HEK293 (cell line): ENCODE measurements around the gene C11orf58.

Source experiments
- CTCF ChIA-PET: fragments of 350-600 bp; formaldehyde crosslinking; extraction: SDS; loops from one replicate; lab custom pipeline; 2021; ENCODE audit warnings: antibody characterized with exemption; lab: Yijun Ruan, JAX
- POLR2A ChIA-PET: fragments of 300-600 bp; formaldehyde crosslinking; extraction: SDS; loops from one replicate; lab custom pipeline; 2020; ENCODE audit warnings: antibody characterized with exemption, inconsistent platforms; lab: Yijun Ruan, JAX
- H3K27ac ChIP-seq: fragments of 200-500 bp; sonication (Bioruptor generic); 2 replicates; pipeline ENCODE4 v1.5.1; 2014; ENCODE audit warnings: low read depth, low read length, control low read depth, inconsistent platforms; ENCODE audit errors: extremely low read depth
- H3K36me3 ChIP-seq, 2 experiments: fragments of 200-500 bp in 1 of 2; sonication (Bioruptor generic) in 1 of 2; 1 replicate in 1 of 2; 2 replicates in 1 of 2; pipeline ENCODE4 v1.5.1; 2014 to 2017; ENCODE audit warnings: inconsistent platforms in 2 of 2, low read length in 2 of 2; ENCODE audit not compliant: control insufficient read depth in 2 of 2, insufficient read depth in 1 of 2
- H3K4me1 ChIP-seq: fragments of 200-500 bp; sonication (Bioruptor generic); 2 replicates; pipeline ENCODE4 v1.5.1; 2014; ENCODE audit warnings: mild to moderate bottlenecking, low read length, inconsistent platforms; ENCODE audit not compliant: control insufficient read depth, insufficient read depth
- H3K4me3 ChIP-seq: 2 replicates; pipeline ENCODE4 v1.5.1; 2011; ENCODE audit warnings: low read depth, mild to moderate bottlenecking, control low read depth, low read length, moderate library complexity
- H3K9me3 ChIP-seq: fragments of 200-500 bp; sonication (Bioruptor generic); 2 replicates; pipeline ENCODE4 v1.5.1; 2014; ENCODE audit warnings: low read depth, low read length, inconsistent platforms; ENCODE audit not compliant: control insufficient read depth, insufficient read depth
- BCL6B ChIP-seq: fragments of 450-650 bp; formaldehyde crosslinking; IDR thresholded peaks from 2 replicates; pipeline ENCODE4 v1.5.1; 2017; ENCODE audit warnings: missing biosample characterization, missing genetic modification characterization
- GFI1B ChIP-seq: fragments of 450-650 bp; formaldehyde crosslinking; IDR thresholded peaks from 2 replicates; pipeline ENCODE4 v1.5.1; 2016; ENCODE audit warnings: missing biosample characterization, missing genetic modification characterization
- TCF7L2 ChIP-seq: IDR thresholded peaks from 2 replicates; pipeline ENCODE4 v1.6.1; 2011; ENCODE audit warnings: low read depth, mild to moderate bottlenecking, inconsistent platforms, low read length, moderate library complexity, borderline replicate concordance
- ZBTB10 ChIP-seq: fragments of 450-650 bp; formaldehyde crosslinking; IDR thresholded peaks from 2 replicates; pipeline ENCODE4 v1.5.1; 2016; ENCODE audit warnings: missing biosample characterization, missing genetic modification characterization
- ZBTB17 ChIP-seq: fragments of 450-650 bp; formaldehyde crosslinking; IDR thresholded peaks from 2 replicates; pipeline ENCODE4 v1.5.1; 2016; ENCODE audit warnings: missing biosample characterization, missing genetic modification characterization
- ZBTB8A ChIP-seq: fragments of 450-650 bp; formaldehyde crosslinking; IDR thresholded peaks from 2 replicates; pipeline ENCODE4 v1.5.1; 2016; ENCODE audit warnings: missing biosample characterization, missing genetic modification characterization
- ZEB2 ChIP-seq: fragments of 450-650 bp; formaldehyde crosslinking; IDR thresholded peaks from 2 replicates; pipeline ENCODE4 v1.5.1; 2016; ENCODE audit warnings: missing biosample characterization, missing genetic modification characterization
- ZFP37 ChIP-seq: fragments of 450-650 bp; formaldehyde crosslinking; IDR thresholded peaks from 2 replicates; pipeline ENCODE4 v1.5.1; 2016; ENCODE audit warnings: missing biosample characterization, missing genetic modification characterization
- ZFP41 ChIP-seq: fragments of 450-650 bp; formaldehyde crosslinking; IDR thresholded peaks from 2 replicates; pipeline ENCODE4 v1.5.1; 2016; ENCODE audit warnings: missing biosample characterization, missing genetic modification characterization, borderline replicate concordance
- ZNF184 ChIP-seq: fragments of 450-650 bp; IDR thresholded peaks from 2 replicates; pipeline ENCODE4 v1.5.1; 2018; ENCODE audit warnings: missing biosample characterization, mild to moderate bottlenecking, missing genetic modification characterization
- ZNF324 ChIP-seq: fragments of 450-650 bp; formaldehyde crosslinking; IDR thresholded peaks from 2 replicates; pipeline ENCODE4 v1.5.1; 2016; ENCODE audit warnings: missing biosample characterization, missing genetic modification characterization
- ZNF335 ChIP-seq: fragments of 450-650 bp; formaldehyde crosslinking; conservative IDR thresholded peaks from 2 replicates; pipeline ENCODE4 v1.5.1; 2016; ENCODE audit warnings: missing biosample characterization, missing genetic modification characterization
- ZNF350 ChIP-seq: fragments of 450-650 bp; formaldehyde crosslinking; IDR thresholded peaks from 2 replicates; pipeline ENCODE4 v1.5.0; 2017; ENCODE audit warnings: missing biosample characterization, mild to moderate bottlenecking, missing genetic modification characterization
- ZNF404 ChIP-seq: fragments of 450-650 bp; formaldehyde crosslinking; IDR thresholded peaks from 2 replicates; pipeline ENCODE4 v1.5.1; 2017; ENCODE audit warnings: missing biosample characterization, missing genetic modification characterization
- ZNF423 ChIP-seq: fragments of 450-650 bp; formaldehyde crosslinking; IDR thresholded peaks from 2 replicates; pipeline ENCODE4 v1.5.1; 2016; ENCODE audit warnings: missing biosample characterization, missing genetic modification characterization
- ZNF510 ChIP-seq: fragments of 450-650 bp; formaldehyde crosslinking; IDR thresholded peaks from 2 replicates; pipeline ENCODE4 v1.5.1; 2018; ENCODE audit warnings: mild to moderate bottlenecking, missing genetic modification characterization, missing biosample characterization; ENCODE audit not compliant: insufficient replicate concordance
- ZNF596 ChIP-seq: fragments of 450-650 bp; IDR thresholded peaks from 2 replicates; pipeline ENCODE4 v1.5.0; 2018; ENCODE audit warnings: missing biosample characterization, mild to moderate bottlenecking, missing genetic modification characterization, moderate library complexity
- ZNF660 ChIP-seq: fragments of 450-650 bp; IDR thresholded peaks from 2 replicates; pipeline ENCODE4 v1.5.1; 2018; ENCODE audit warnings: missing biosample characterization, mild to moderate bottlenecking, missing genetic modification characterization
- ZNF837 ChIP-seq: fragments of 450-650 bp; formaldehyde crosslinking; IDR thresholded peaks from 2 replicates; pipeline ENCODE4 v1.5.1; 2016; ENCODE audit warnings: missing biosample characterization, missing genetic modification characterization
- ZSCAN5A ChIP-seq: fragments of 450-650 bp; formaldehyde crosslinking; IDR thresholded peaks from 2 replicates; pipeline ENCODE4 v1.5.1; 2016; ENCODE audit warnings: missing biosample characterization, missing genetic modification characterization
- TF ChIP-seq, protein P1 (sequence below): fragments of 450-650 bp; formaldehyde crosslinking; optimal IDR thresholded peaks from 2 replicates; pipeline ENCODE3; 2016; ENCODE audit warnings: missing biosample characterization, mild to moderate bottlenecking, missing genetic modification characterization

C11orf58 gene

GRCh38 chr11:16783321-16783801 lies 44.9 kb downstream of the C11orf58 start (continued):
- no peak for TF ChIP-seq BCL6B (tag by site-specific recombination)
- no peak for TF ChIP-seq ZBTB10
- no peak for TF ChIP-seq GFI1B

GRCh38 chr11:16784097-16784496 lies 45.6 kb downstream of the C11orf58 start:
- ChIA-PET POLR2A (no interaction called here), CTCF (interaction anchor here (0.7 to 5.8 kb wide), 12 partner anchors 11 to 439 kb away, joined by 3 to 40 read pairs (median 4); no protein-coding TSS in a partner anchor)
- no peaks in the 10 kb centered on the region for H3K4me1 ChIP-seq
- TF ChIP-seq ZNF423 (tag by site-specific recombination) (no peak), ZSCAN5A (tag by site-specific recombination) (no peak), ZNF350 (tag by site-specific recombination) (no peak), ZNF404 (no peak), ZBTB17 (tag by site-specific recombination) (no peak), ZEB2 (tag by site-specific recombination) (no peak), ZNF324 (tag by site-specific recombination) (no peak), ZFP41 (tag by site-specific recombination) (no peak), ZBTB8A (no peak), ZFP37 (tag by site-specific recombination) (no peak), ZNF596 (tag by site-specific recombination) (no peak)
- TF ChIP-seq, protein P1, sequence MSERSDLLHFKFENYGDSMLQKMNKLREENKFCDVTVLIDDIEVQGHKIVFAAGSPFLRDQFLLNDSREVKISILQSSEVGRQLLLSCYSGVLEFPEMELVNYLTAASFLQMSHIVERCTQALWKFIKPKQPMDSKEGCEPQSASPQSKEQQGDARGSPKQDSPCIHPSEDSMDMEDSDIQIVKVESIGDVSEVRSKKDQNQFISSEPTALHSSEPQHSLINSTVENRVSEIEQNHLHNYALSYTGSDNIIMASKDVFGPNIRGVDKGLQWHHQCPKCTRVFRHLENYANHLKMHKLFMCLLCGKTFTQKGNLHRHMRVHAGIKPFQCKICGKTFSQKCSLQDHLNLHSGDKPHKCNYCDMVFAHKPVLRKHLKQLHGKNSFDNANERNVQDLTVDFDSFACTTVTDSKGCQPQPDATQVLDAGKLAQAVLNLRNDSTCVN (tag by site-specific recombination), result no peak
- H3K27ac ChIP-seq, result no peak overlapping the region
- H3K9me3 ChIP-seq, result no peaks in the 10 kb centered on the region
- peaks cover 0 to 15% of the 10 kb centered on the region in 2 experiments; a peak in 1 of 3 replicates for H3K36me3 ChIP-seq
- no peak overlapping the region for H3K4me3 ChIP-seq

DNA sequence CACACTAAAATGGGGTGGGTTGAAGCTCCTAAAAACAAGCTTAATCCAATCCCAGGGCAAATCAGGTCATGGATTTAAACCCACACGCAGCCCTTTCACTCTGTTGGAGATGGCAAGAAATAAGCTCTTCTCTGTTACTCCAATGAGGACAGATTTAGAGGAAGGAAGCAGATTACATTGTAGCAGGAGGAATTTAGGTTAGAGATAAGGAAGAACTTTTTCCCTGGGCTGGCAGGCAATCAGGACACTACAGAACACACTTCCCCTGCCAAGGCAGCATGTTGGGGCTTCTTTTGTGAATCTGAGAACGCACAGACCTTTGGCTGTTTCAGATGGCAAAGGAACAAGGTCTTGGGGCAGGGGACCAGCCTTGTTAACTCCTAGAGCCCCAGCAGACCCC lies 46.2 kb downstream of the C11orf58 start:
- no peak overlapping the region for H3K4me3 ChIP-seq
- no peaks in the 10 kb centered on the region for H3K9me3 ChIP-seq
- ChIA-PET CTCF (interaction anchor here (0.5 to 5.8 kb wide), 20 partner anchors 11 to 470 kb away, joined by 3 to 40 read pairs (median 4); no protein-coding TSS in a partner anchor), POLR2A (interaction anchor here (0.5 kb wide), 1 partner anchor 46 kb away, joined by 3 read pairs; no protein-coding TSS in a partner anchor)
- no peak overlapping the region for H3K27ac ChIP-seq
- peaks cover 0 to 15% of the 10 kb centered on the region in 2 experiments; a peak in 1 of 3 replicates for H3K36me3 ChIP-seq
- no peaks in the 10 kb centered on the region for H3K4me1 ChIP-seq
- TF ChIP-seq, protein P1 (tag by site-specific recombination), result no peak
- TF ChIP-seq ZNF335 (tag by site-specific recombination), result no peak
- TF ChIP-seq ZNF837 (tag by site-specific recombination), result no peak
- TF ChIP-seq ZBTB10, result no peak
- TF ChIP-seq ZNF184 (tag by site-specific recombination), result no peak
- TF ChIP-seq ZNF510 (tag by site-specific recombination), result no peak
- TF ChIP-seq ZNF660, result no peak
- TF ChIP-seq TCF7L2, result no peak
